Spleen (tissue), 7 donors: ENCODE results near the gene ERC1.

ENCODE experiments used
- CTCF ChIP-seq, 11 experiments: fragments of 200-600 bp in 7 of 11; fragments of 450-650 bp in 4 of 11; sonication (generic) in 4 of 11; IDR thresholded peaks in 8 of 11; conservative IDR thresholded peaks in 3 of 11; 1 replicate in 7 of 11; 2 replicates in 4 of 11; pipeline versions ENCODE4 v1.4.0 to v1.8.0; 2016 to 2021; ENCODE audit warnings: antibody characterized with exemption in 11 of 11, inconsistent platforms in 4 of 11, mild to moderate bottlenecking in 1 of 11
- POLR2A ChIP-seq, 3 donors: fragments of 450-650 bp; IDR thresholded peaks; one replicate each; pipeline ENCODE4 v1.5.1; 2017; ENCODE audit warnings: antibody characterized with exemption in 3 of 3, mild to moderate bottlenecking in 1 of 3
- donor health status: DM: no; HTN: no; CAD: no; lungs with moderate emphysema.
- donor health status: DM: no; HTN: no; CAD: no.
- donor health status: DM: no; HTN: no; CAD: no.

GRCh38 chr12:1117371-1117770 lies 126.3 kb downstream of the ERC1 start:
- TF ChIP-seq CTCF (IDR thresholded peaks at IDR 0.05 in 8 of 11, conservative IDR thresholded peaks at IDR 0.05 in 3 of 11) (no peak), POLR2A (IDR thresholded peaks at IDR 0.05) (no peak)
